HPDE6-E6E7 (cell line): ENCODE results near the gene INTS11.
"Not testable (repeated sequence)": the region's sequence is repeated elsewhere in the genome, so short reads cannot be mapped to it uniquely, and the experiment has no call there.

Experiments used
- DNase-seq: peaks from one replicate; pipeline ENCODE4 v3.0.0; 2011; ENCODE audit warnings: missing footprints; ENCODE audit errors: extremely low spot score

The INTS11 gene

DNA sequence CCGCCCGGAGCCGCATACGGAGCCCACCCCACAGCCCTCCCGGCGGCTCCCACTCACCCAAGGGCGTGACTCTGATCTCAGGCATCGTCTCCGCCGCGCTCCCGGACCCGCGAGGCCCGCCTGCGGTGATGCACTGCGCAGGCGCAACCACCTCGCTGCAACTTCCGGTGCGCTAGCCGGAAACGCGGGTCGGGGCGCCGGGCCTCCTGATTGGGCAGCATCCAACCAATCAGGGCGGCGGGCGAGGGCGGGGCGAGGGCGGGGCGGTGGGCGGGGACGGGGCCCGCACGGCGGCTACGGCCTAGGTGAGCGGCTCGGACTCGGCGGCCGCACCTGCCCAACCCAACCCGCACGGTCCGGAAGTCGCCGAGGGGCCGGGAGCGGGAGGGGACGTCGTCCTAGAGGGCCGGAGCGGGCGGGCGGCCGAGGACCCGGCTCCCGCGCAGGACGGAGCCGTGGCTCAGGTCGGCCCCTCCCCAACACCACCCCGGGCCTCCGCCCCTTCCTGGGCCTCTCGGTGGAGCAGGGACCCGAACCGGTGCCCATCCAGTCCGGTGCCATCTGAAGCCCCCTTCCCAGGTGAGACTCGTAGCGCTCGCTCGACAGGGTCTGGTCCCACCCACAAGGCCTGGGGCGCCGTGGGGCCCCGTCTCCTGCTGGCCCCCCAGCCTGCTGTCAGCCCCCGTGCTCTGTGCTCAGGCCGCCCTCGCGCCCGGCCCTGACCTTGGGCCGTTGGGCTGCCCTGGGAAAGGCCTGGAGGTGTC lies at the start of gene INTS11, which contains the start of gene CPTP:
Gene INTS11 (minus strand): TSS at position 137 of the 764 bp plus-strand sequence. CDS start 52 bp downstream, at position 85.
Gene CPTP (plus strand): TSS at position 279 of the 764 bp plus-strand sequence. CDS start 2,109 bp downstream, outside the sequence.
- DNase-seq: peak; percentile 92

- DNase-seq: no peak
These were observed 49.5 kb upstream of the INTS11 start for GRCh38 chr1:1373815-1374588.

- no peak for DNase-seq
These were observed 48.8 kb upstream of the INTS11 start for GRCh38 chr1:1373051-1373814.

- DNase-seq: peak; percentile 72
These were observed 47.6 kb upstream of the INTS11 start for GRCh38 chr1:1371746-1372711.

GRCh38 chr1:1371364-1371745 lies 46.9 kb upstream of the INTS11 start:
- DNase-seq: no peak

GRCh38 chr1:1370771-1371300 lies 46.4 kb upstream of the INTS11 start:
- DNase-seq: no peak

- not testable (repeated sequence) for DNase-seq
These were observed 45.6 kb upstream of the INTS11 start for GRCh38 chr1:1370094-1370493.

- no peak for DNase-seq
These were observed 42.9 kb upstream of the INTS11 start for GRCh38 chr1:1367315-1367714.

DNA sequence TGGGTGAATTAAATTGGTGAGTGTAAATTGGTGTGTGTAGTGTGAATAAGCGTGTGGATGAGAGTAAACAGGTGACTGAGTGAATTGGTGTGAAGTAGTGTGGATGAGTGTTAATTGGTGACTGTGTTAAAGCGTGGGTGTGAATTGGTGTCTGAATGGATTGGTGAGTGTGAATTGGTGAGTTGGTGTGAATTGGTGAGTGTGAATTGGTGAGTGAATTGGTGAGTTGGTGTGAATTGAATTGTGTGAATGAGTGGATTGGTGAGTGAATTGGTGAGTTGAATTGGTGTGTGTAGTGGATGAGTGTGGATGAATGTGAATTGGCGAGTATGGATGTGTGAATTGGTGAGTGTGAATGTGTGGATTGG lies 42.2 kb upstream of the INTS11 start:
- no peak for DNase-seq

DNA sequence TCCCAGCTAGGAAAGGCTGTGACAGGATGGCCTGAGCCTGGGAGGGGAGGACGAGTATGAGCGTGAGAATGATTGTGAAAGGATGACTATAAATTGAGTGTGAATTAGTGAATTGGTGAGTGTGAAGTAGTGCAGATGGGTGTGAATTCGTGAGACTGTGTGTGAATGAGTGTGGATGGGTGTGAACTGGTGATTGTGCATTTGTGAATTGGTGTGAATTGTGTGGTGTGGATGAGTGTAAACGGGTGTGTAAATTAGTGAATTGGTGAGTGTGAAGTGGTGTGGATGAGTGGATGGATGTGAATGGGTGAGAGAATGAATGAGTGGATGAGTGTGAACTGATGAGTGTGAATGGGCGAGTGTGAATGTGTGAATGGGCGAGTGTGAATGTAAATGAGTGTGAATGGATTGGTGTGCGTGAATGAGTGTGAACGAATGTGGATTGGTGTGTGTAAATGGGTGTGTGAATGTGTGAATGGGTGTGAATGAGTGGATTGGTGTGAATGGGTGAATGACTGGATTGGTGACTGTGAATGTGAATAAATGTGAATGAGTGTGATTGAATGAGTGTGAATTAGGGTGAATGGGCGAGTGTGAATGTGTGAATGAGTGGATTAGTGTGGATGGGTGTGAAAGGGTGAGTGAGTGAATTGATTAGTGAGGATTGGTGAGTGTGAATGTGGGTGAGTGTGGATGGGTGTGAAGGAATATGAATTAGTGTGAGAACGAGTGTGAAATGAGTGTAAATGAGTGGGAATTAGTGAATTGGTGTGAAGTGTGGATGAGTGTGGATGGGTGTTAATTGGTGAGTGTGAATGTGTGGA lies 41.6 kb upstream of the INTS11 start:
- no peak for DNase-seq

- no peak for DNase-seq
These were observed 39.8 kb upstream of the INTS11 start for GRCh38 chr1:1364266-1364665.

GRCh38 chr1:1361982-1362423 lies 37.5 kb upstream of the INTS11 start:
- DNase-seq: no peak

DNA sequence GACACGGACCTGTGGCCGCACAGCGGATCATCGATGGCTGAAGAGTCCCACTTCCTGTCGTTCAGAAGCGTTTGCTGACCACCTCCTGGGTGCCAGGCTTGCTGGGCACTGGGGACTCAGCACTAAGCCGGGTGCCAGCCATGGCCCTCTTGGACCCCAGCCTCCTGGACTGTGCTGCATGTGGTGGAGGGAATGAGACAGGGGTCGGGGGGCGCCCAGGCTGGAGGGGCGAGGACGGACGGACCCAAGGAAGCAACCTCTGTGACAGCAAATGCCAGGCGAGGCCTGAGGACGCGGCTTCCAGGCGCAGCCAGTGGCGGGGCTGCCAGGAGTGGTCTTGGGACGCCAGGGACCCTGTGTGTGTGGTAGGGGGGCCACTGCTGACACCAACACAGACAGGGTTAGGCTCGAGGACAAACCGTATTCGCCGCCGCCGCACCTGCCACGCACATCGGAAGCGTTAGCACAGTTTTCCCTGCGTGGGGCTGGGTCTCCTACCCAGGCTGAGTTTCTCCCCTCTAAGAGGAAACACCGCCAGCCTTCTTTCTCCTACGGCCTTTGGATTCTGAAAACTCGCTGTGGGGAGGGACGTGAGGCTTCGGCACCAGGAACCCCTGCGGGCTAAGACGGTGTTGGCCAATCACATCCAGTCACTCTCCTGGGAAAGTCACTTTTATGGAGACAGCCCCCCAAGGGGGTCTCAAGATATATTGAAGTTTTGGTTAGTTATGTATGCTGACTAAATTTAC lies 36.9 kb upstream of the INTS11 start:
- DNase-seq: no peak

GRCh38 chr1:1360506-1361169 lies 36.2 kb upstream of the INTS11 start:
- no peak for DNase-seq

- no peak for DNase-seq
These were observed 35.4 kb upstream of the INTS11 start for GRCh38 chr1:1359664-1360468.

DNA sequence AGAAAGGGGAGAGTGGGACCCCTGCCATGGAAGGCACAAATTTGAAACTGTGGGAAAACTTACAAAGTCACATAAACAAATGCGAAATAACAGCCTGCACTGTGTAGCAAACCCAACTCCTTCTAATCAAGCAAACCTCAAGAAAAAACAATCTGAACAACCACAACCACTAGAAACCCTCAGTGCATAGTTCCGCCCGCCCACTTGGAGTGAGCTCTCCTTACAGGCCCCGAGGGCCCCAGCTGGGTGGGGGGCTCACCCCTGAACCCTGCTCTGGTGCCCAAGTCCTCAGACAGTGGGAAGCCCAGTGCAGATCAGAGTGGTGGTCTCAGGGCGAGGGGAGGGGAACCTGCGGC lies 34.8 kb upstream of the INTS11 start:
- no peak for DNase-seq

DNA sequence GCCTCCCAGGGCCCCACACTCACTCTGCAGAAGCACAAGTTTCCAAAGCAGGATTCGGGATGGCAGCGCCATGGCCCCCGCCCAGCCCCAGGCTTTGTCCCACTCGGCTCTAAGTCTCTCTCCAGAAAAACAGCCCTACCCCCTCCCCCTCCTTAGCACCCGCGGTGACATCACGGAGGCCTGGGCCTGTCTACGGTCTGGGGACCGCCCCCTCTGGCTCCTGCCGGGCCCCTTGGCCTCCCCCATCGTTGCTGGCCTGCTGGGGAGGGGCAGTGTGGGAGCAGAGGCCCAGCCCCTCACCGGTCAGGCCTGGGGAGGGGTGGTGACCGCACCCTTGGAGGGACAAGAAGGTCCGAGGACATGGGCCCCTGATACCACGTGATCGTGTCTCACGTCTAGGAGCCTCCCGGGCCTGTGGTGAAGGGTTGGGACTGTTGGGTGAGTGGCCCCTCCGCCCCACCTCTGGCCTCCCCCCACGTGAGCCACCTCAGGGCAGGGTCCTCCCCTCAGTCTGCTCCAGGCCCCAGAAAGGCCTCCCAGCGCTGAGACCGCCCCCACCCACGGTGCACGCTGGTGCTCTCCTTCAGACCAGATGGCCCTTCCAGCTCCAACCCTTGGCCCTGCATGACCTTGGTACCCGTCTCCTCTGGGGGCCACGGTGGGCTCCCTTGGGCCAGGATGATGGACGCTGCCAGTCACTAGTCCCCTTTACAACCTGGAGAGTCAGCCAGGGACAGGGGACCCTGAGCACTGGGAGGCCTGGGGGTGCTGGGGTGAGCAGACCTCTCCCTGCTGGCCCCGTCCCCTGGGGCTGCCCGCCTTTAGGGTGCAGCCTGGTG lies 34.2 kb upstream of the INTS11 start, which contains the start of gene MXRA8:
Gene MXRA8 (minus strand): TSS at position 123 of the 839 bp plus-strand sequence. CDS start 51 bp downstream, at position 72.
- DNase-seq: no peak
